SK-N-SH (cell line): Measurements from ENCODE around the gene MTRF1. TPM values are rescaled to one million over a fixed set of nuclear protein-coding genes. Genes with fewer than 3 reads are reported as not detected.

ENCODE experiments used
- CTCF ChIA-PET: fragments of 300-600, 350-600 bp; formaldehyde crosslinking; extraction: SDS; loops from one replicate; lab custom pipeline; 2021; lab: Yijun Ruan, JAX
- POLR2A ChIA-PET: fragments of 350-600 bp; sonication (Branson Sonifier 250); formaldehyde crosslinking; extraction: SDS; loops from one replicate; lab custom pipeline; 2020; ENCODE audit warnings: antibody characterized with exemption, inconsistent platforms; lab: Yijun Ruan, JAX
- DNase-seq: peaks from one replicate; pipeline ENCODE4 v3.0.0; 2012
- H2AFZ ChIP-seq: fragments of 200-600 bp; sonication (generic); 2 replicates; pipeline ENCODE4 v1.8.1; 2016; ENCODE audit warnings: antibody characterized with exemption, mild to moderate bottlenecking, low read depth
- H3F3A ChIP-seq: fragments of 200-600 bp; sonication (generic); replicated peaks from 2 replicates; pipeline ENCODE3; 2016; ENCODE audit warnings: antibody characterized with exemption, mild to moderate bottlenecking; ENCODE audit not compliant: insufficient read depth
- H3K27ac ChIP-seq, 2 experiments: fragments of 200-500 bp in 1 of 2; fragments of 200-600 bp in 1 of 2; sonication (Bioruptor generic) in 1 of 2; sonication (generic), shearing (Covaris generic) in 1 of 2; 2 replicates each; pipeline versions ENCODE4 v1.5.1 to v1.6.1; 2014 to 2016; ENCODE audit warnings: low read depth in 2 of 2, inconsistent platforms in 1 of 2, low read length in 1 of 2, mild to moderate bottlenecking in 1 of 2, mixed read lengths in 1 of 2
- H3K27me3 ChIP-seq: fragments of 200-600 bp; sonication (generic), shearing (Covaris generic); 2 replicates; pipeline ENCODE4 v1.6.1; 2016; ENCODE audit warnings: mixed run types; ENCODE audit not compliant: insufficient read depth
- H3K36me3 ChIP-seq, 2 experiments: fragments of 200-500 bp in 1 of 2; fragments of 200-600 bp in 1 of 2; sonication (Bioruptor generic) in 1 of 2; sonication (generic) in 1 of 2; replicated peaks in 1 of 2; 2 replicates each; pipeline versions ENCODE3 to v1.5.1; 2014 to 2016; ENCODE audit warnings: low read length in 1 of 2, mild to moderate bottlenecking in 1 of 2; ENCODE audit not compliant: insufficient read depth in 2 of 2, control insufficient read depth in 1 of 2
- H3K4me1 ChIP-seq, 2 experiments: fragments of 200-500 bp in 1 of 2; fragments of 200-600 bp in 1 of 2; sonication (Bioruptor generic) in 1 of 2; sonication (generic), shearing (Covaris generic) in 1 of 2; 2 replicates each; pipeline versions ENCODE4 v1.5.1 to v1.6.1; 2014 to 2016; ENCODE audit warnings: low read depth in 1 of 2, low read length in 1 of 2, mixed run types in 1 of 2; ENCODE audit not compliant: insufficient read depth in 2 of 2, control insufficient read depth in 1 of 2
- H3K4me2 ChIP-seq: fragments of 200-600 bp; sonication (generic), shearing (Covaris generic); 2 replicates; pipeline ENCODE4 v1.6.1; 2017; ENCODE audit warnings: mixed run types
- H3K4me3 ChIP-seq, 2 experiments: fragments of 200-500 bp in 1 of 2; fragments of 200-600 bp in 1 of 2; sonication (Bioruptor generic) in 1 of 2; sonication (generic), shearing (Covaris generic) in 1 of 2; 2 replicates each; pipeline versions ENCODE4 v1.5.1 to v1.8.1; 2014 to 2016; ENCODE audit warnings: low read depth in 2 of 2, inconsistent platforms in 1 of 2, low read length in 1 of 2, mild to moderate bottlenecking in 1 of 2, mixed read lengths in 1 of 2, moderate library complexity in 1 of 2
- H3K79me2 ChIP-seq: fragments of 200-600 bp; sonication (generic); 2 replicates; pipeline ENCODE4 v1.8.1; 2017; ENCODE audit warnings: mild to moderate bottlenecking; ENCODE audit not compliant: insufficient read depth
- H3K9ac ChIP-seq: fragments of 200-600 bp; sonication (generic); 2 replicates; pipeline ENCODE4 v1.6.1; 2017; ENCODE audit warnings: mixed run types
- H3K9me2 ChIP-seq: fragments of 200-600 bp; sonication (generic); 2 replicates; pipeline ENCODE4 v1.6.1; 2017; ENCODE audit warnings: mixed run types
- H3K9me3 ChIP-seq: fragments of 200-600 bp; sonication (generic); 2 replicates; pipeline ENCODE4 v1.6.1; 2017; ENCODE audit warnings: mixed run types, mild to moderate bottlenecking, moderate library complexity
- H4K20me1 ChIP-seq: fragments of 200-600 bp; sonication (generic); 2 replicates; pipeline ENCODE4 v1.6.1; 2017; ENCODE audit warnings: mild to moderate bottlenecking, mixed run types; ENCODE audit not compliant: insufficient read depth
- CHD2 ChIP-seq: fragments of 150-350 bp; IDR thresholded peaks from 2 replicates; pipeline ENCODE4 v1.6.1; 2018; ENCODE audit warnings: low read length; ENCODE audit not compliant: partially characterized antibody
- EP300 ChIP-seq, 2 experiments: IDR thresholded peaks; 2 replicates each; pipeline versions ENCODE4 v1.4.0 to v1.6.1; 2012; ENCODE audit warnings: borderline replicate concordance in 1 of 2, low read depth in 1 of 2, low read length in 1 of 2
- FOSL2 ChIP-seq: IDR thresholded peaks from 2 replicates; pipeline ENCODE4 v1.4.0; 2012; ENCODE audit warnings: low read depth, mild to moderate bottlenecking, moderate library complexity, borderline replicate concordance
- GATA2 ChIP-seq: sonication (generic); formaldehyde crosslinking; IDR thresholded peaks from 2 replicates; pipeline ENCODE4 v1.5.0; 2020; ENCODE audit warnings: mild to moderate bottlenecking, missing genetic modification reagents
- IRF3 ChIP-seq: fragments of 150-350 bp; IDR thresholded peaks from 2 replicates; pipeline ENCODE4 v1.6.1; 2016; ENCODE audit warnings: mild to moderate bottlenecking, low read depth, low read length
- JUND ChIP-seq: IDR thresholded peaks from 2 replicates; pipeline ENCODE4 v1.4.0; 2012
- MXI1 ChIP-seq: IDR thresholded peaks from 2 replicates; pipeline ENCODE4 v1.6.1; 2012; ENCODE audit warnings: mild to moderate bottlenecking, low read depth, low read length, improper control_type of control experiment
- REST ChIP-seq: IDR thresholded peaks from 2 replicates; pipeline ENCODE4 v1.6.1; 2012; ENCODE audit warnings: mild to moderate bottlenecking, low read depth, low read length, moderate library complexity
- RFX5 ChIP-seq: IDR thresholded peaks from 2 replicates; pipeline ENCODE4 v1.6.1; 2012; ENCODE audit warnings: mild to moderate bottlenecking, improper control_type of control experiment, low read length
- TCF12 ChIP-seq: IDR thresholded peaks from 2 replicates; pipeline ENCODE4 v1.4.0; 2012
- WGBS: methylation state at CpG from one replicate; pipeline ENCODE4 v1.1.6; 2017; ENCODE audit warnings: low lambda C conversion rate; 5-methylcytosine and 5-hydroxymethylcytosine counted together
- polyA plus RNA-seq, 3 experiments: library from polyadenylated mRNA; depleted of rRNA; stranded (reverse); fragments of >200 nt; gene quantifications; 2 replicates each; pipeline ENCODE4 v1.2.3, GENCODE V29; 2012

MTRF1 gene
- polyA plus RNA-seq, 1 of the 3 experiments (the other 2 are of a cell fraction) = 9.2 TPM

- no peak for TF ChIP-seq REST
Measured at GRCh38 chr13:41294914-41295313, 31.5 kb upstream of the MTRF1 start (continued).

GRCh38 chr13:41293272-41293671, 29.9 kb upstream of the MTRF1 start:
- H3K79me2 ChIP-seq = no peaks in the 10 kb centered on the region
- H3K27ac ChIP-seq = no peak overlapping the region
- H3K4me3 ChIP-seq = no peak overlapping the region
- no peak overlapping the region for H2AFZ ChIP-seq
- H4K20me1 ChIP-seq = no peaks in the 10 kb centered on the region
- CTCF ChIA-PET = no interaction called here
- no peak overlapping the region for H3K4me2 ChIP-seq
- no peaks in the 10 kb centered on the region for H3F3A ChIP-seq
- no peak for DNase-seq
- H3K9me3 ChIP-seq = no peaks in the 10 kb centered on the region
- 80% methylated on average over 1 of the region's 1 CpG for WGBS
- no peaks in the 10 kb centered on the region for H3K27me3 ChIP-seq
- no peaks in the 10 kb centered on the region for H3K9me2 ChIP-seq
- POLR2A ChIA-PET = no interaction called here
- no peaks in the 10 kb centered on the region for H3K4me1 ChIP-seq
- H3K9ac ChIP-seq = no peak overlapping the region
- TF ChIP-seq GATA2 (CRISPR knock-in tag) (no peak), FOSL2 (no peak), IRF3 (no peak), TCF12 (no peak), JUND (no peak), MXI1 (no peak), RFX5 (no peak)
- no peaks in the 10 kb centered on the region for H3K36me3 ChIP-seq

GRCh38 chr13:41291246-41291645, 27.9 kb upstream of the MTRF1 start:
- H4K20me1 ChIP-seq = no peaks in the 10 kb centered on the region
- TF ChIP-seq EP300 (IDR thresholded peaks at IDR 0.05; ENCODE audit: borderline replicate concordance in 1 of 2, low read depth in 1 of 2, low read length in 1 of 2) = no peak
- no peak for TF ChIP-seq CHD2
- TF ChIP-seq, all 33 proteins: peak for 0
- Histone ChIP-seq H2AFZ (no peak overlapping the region), H3K9ac (no peak overlapping the region), H3K4me2 (no peak overlapping the region), H3K9me3 (no peaks in the 10 kb centered on the region), H3K79me2 (no peaks in the 10 kb centered on the region), H3K4me3 (no peak overlapping the region), H3F3A (no peaks in the 10 kb centered on the region), H3K27me3 (no peaks in the 10 kb centered on the region), H3K36me3 (no peaks in the 10 kb centered on the region), H3K9me2 (no peaks in the 10 kb centered on the region), H3K4me1 (no peaks in the 10 kb centered on the region), H3K27ac (no peak overlapping the region)
- POLR2A ChIA-PET = no interaction called here
- CTCF ChIA-PET = no interaction called here
- 87% methylated on average over 7 of the region's 7 CpGs for WGBS
- DNase-seq = no peak
